H1 (cell line): ENCODE results near the gene FAM114A2. TPM values are rescaled to one million over a fixed set of nuclear protein-coding genes. Genes with fewer than 3 reads are reported as not detected.

Source experiments
- BRCA1 ChIP-seq: IDR thresholded peaks from 2 replicates; pipeline ENCODE4 v1.6.1; 2012; ENCODE audit warnings: low read depth, low read length, improper control_type of control experiment
- CHD7 ChIP-seq: fragments of 300-600 bp; sonication (generic); IDR thresholded peaks from 2 replicates; pipeline ENCODE4 v1.7.1; 2012; ENCODE audit warnings: low read length, moderate library complexity, mild to moderate bottlenecking, inconsistent platforms; ENCODE audit not compliant: insufficient replicate concordance
- JUN ChIP-seq: IDR thresholded peaks from 2 replicates; pipeline ENCODE4 v1.6.1; 2011; ENCODE audit warnings: low read depth, mild to moderate bottlenecking, improper control_type of control experiment, low read length
- SUZ12 ChIP-seq: fragments of 200-600 bp; sonication (generic); IDR thresholded peaks from 2 replicates; pipeline ENCODE4 v1.6.1; 2012; ENCODE audit warnings: mild to moderate bottlenecking, inconsistent platforms, low read length, moderate library complexity, mixed read lengths
- polyA plus RNA-seq, 7 experiments: library from polyadenylated mRNA; depleted of rRNA in 3 of 7; stranded (reverse) in 5 of 7; unstranded in 2 of 7; fragments of >200 nt in 5 of 7; fragments of 200-250 nt in 2 of 7; gene quantifications; 1 replicate in 5 of 7; 2 replicates in 1 of 7; 4 replicates in 1 of 7; pipeline versions ENCODE4 v1.2.1 to v1.2.3, GENCODE V29; 2011 to 2013; ENCODE audit warnings: missing spikeins in 2 of 7, mixed read lengths in 2 of 7
- total RNA-seq: library from RNA; stranded (reverse); fragmentation: NEBNext Ultra II Directional; extraction: Animal tissue kit (Norgen Biotek cat#: 25700); gene quantifications from 2 replicates; pipeline ENCODE4 v1.2.1, GENCODE V29; 2021

FAM114A2 gene
- total and polyA plus RNA-seq, 2 of the 8 experiments (the other 6 are each of a cell fraction or from before 2014, with no cell fraction given): 3.8 to 9.2 TPM

- TF ChIP-seq CHD7 (no peak), BRCA1 (no peak), JUN (no peak), SUZ12 (no peak)
These were observed 86.7 kb downstream of the FAM114A2 start (continued) for GRCh38 chr5:153952057-153952456.
